HepG2 (cell line): Measurements from ENCODE around the gene PRR12. TPM values are rescaled to one million over a fixed set of nuclear protein-coding genes. Genes with fewer than 3 reads are reported as not detected.

Source experiments
- ATF6 ChIP-seq: sonication (generic); formaldehyde crosslinking; conservative IDR thresholded peaks from 2 replicates; pipeline ENCODE4 v1.4.0; 2020; ENCODE audit warnings: missing genetic modification reagents
- FOXA1 ChIP-seq, 2 experiments: fragments of 450-650 bp in 1 of 2; sonication (generic) in 1 of 2; formaldehyde crosslinking in 1 of 2; IDR thresholded peaks; 2 replicates each; pipeline versions ENCODE4 v1.4.0 to v1.6.1; 2016 to 2020; ENCODE audit warnings: missing genetic modification reagents in 1 of 2
- HDAC1 ChIP-seq: sonication (generic); formaldehyde crosslinking; IDR thresholded peaks from 2 replicates; pipeline ENCODE4 v1.5.1; 2020; ENCODE audit warnings: mild to moderate bottlenecking, missing genetic modification reagents
- MBD4 ChIP-seq: IDR thresholded peaks from 2 replicates; pipeline ENCODE4 v1.6.1; 2012; ENCODE audit warnings: low read length, inconsistent platforms, borderline replicate concordance
- MTF2 ChIP-seq: sonication (generic); formaldehyde crosslinking; IDR thresholded peaks from 2 replicates; pipeline ENCODE4 v1.5.0; 2020; ENCODE audit warnings: missing genetic modification reagents, borderline replicate concordance
- NBN ChIP-seq: fragments of 450-650 bp; conservative IDR thresholded peaks from 2 replicates; pipeline ENCODE4 v1.6.1; 2017
- NKX3-1 ChIP-seq: sonication (generic); formaldehyde crosslinking; IDR thresholded peaks from 2 replicates; pipeline ENCODE4 v1.5.0; 2020; ENCODE audit warnings: missing genetic modification reagents
- POGK ChIP-seq: sonication (generic); formaldehyde crosslinking; conservative IDR thresholded peaks from 2 replicates; pipeline ENCODE4 v1.8.0; 2022; ENCODE audit warnings: mild to moderate bottlenecking, moderate library complexity, missing genetic modification reagents
- RELA ChIP-seq: sonication (generic); formaldehyde crosslinking; IDR thresholded peaks from 2 replicates; pipeline ENCODE4 v1.4.0; 2020; ENCODE audit warnings: missing genetic modification reagents
- SATB2 ChIP-seq: sonication (generic); formaldehyde crosslinking; IDR thresholded peaks from 2 replicates; pipeline ENCODE4 v1.5.0; 2020; ENCODE audit warnings: missing genetic modification reagents
- SOX5 ChIP-seq: IDR thresholded peaks from 2 replicates; pipeline ENCODE4 v1.6.1; 2016; ENCODE audit warnings: borderline replicate concordance
- UBTF ChIP-seq: sonication (generic); formaldehyde crosslinking; IDR thresholded peaks from 2 replicates; pipeline ENCODE4 v1.4.0; 2020; ENCODE audit warnings: mild to moderate bottlenecking, missing genetic modification reagents
- ZNF12 ChIP-seq: sonication (generic); formaldehyde crosslinking; IDR thresholded peaks from 2 replicates; pipeline ENCODE4 v1.5.0; 2020; ENCODE audit warnings: missing genetic modification reagents
- ZNF143 ChIP-seq: sonication (generic); formaldehyde crosslinking; IDR thresholded peaks from 2 replicates; pipeline ENCODE4 v1.4.0; 2020; ENCODE audit warnings: missing genetic modification reagents
- ZNF337 ChIP-seq: sonication (generic); formaldehyde crosslinking; IDR thresholded peaks from 2 replicates; pipeline ENCODE4 v1.5.1; 2020; ENCODE audit warnings: missing genetic modification reagents, low read depth, mild to moderate bottlenecking, borderline replicate concordance
- ZNF496 ChIP-seq: sonication (generic); formaldehyde crosslinking; IDR thresholded peaks from 2 replicates; pipeline ENCODE4 v1.8.1; 2023; ENCODE audit warnings: mild to moderate bottlenecking, moderate library complexity, missing genetic modification reagents; ENCODE audit not compliant: insufficient replicate concordance
- ZNF629 ChIP-seq: sonication (generic); formaldehyde crosslinking; conservative IDR thresholded peaks from 2 replicates; pipeline ENCODE4 v1.5.0; 2020; ENCODE audit warnings: missing genetic modification reagents
- ZNF644 ChIP-seq: IDR thresholded peaks from 2 replicates; pipeline ENCODE4 v1.6.1; 2016; ENCODE audit warnings: low read depth
- polyA plus RNA-seq, 8 experiments: library from polyadenylated mRNA; depleted of rRNA in 3 of 8; stranded (reverse) in 7 of 8; unstranded in 1 of 8; fragments of >200 nt; fragmentation: Illumina TruSeq in 4 of 8; extraction: Trizol in 4 of 8; gene quantifications; 2 replicates each; pipeline versions ENCODE4 v1.2.1 to v1.2.3, GENCODE V29; 2011 to 2016; ENCODE audit warnings: low read depth in 4 of 8, missing spikeins in 1 of 8, mixed read lengths in 1 of 8; ENCODE audit not compliant: insufficient read depth in 1 of 8
- total RNA-seq, 5 experiments: library from RNA; depleted of rRNA; stranded (reverse); fragments of >200 nt; fragmentation: Illumina TruSeq; extraction: Trizol; gene quantifications; 2 replicates each; pipeline ENCODE4 v1.2.3, GENCODE V29; 2016; ENCODE audit warnings: low read depth in 1 of 5
- TF ChIP-seq, protein P1 (sequence below): sonication (generic); formaldehyde crosslinking; IDR thresholded peaks from 2 replicates; pipeline ENCODE4 v1.5.0; 2020; ENCODE audit warnings: missing genetic modification reagents, mild to moderate bottlenecking, borderline replicate concordance
- TF ChIP-seq, protein P2 (sequence below): sonication (generic); formaldehyde crosslinking; IDR thresholded peaks from 2 replicates; pipeline ENCODE4 v1.8.0; 2022; ENCODE audit warnings: missing genetic modification reagents, mild to moderate bottlenecking, inconsistent platforms, borderline replicate concordance
- TF ChIP-seq, protein P3 (sequence below): sonication (generic); formaldehyde crosslinking; IDR thresholded peaks from 2 replicates; pipeline ENCODE4 v1.5.0; 2020; ENCODE audit warnings: mild to moderate bottlenecking, low read depth, missing genetic modification reagents, borderline replicate concordance

Gene PRR12
- total and polyA plus RNA-seq, 2 of the 13 experiments (the other 11 are each of a cell fraction or from before 2014, with no cell fraction given): 0.62 to 1.5 TPM

- TF ChIP-seq ATF6 (CRISPR knock-in tag) (no peak), MTF2 (no peak), RELA (CRISPR knock-in tag) (no peak), ZNF644 (CRISPR knock-in tag) (no peak), NKX3-1 (CRISPR knock-in tag) (no peak), ZNF337 (CRISPR knock-in tag) (0 out of 2 replicates have a peak, but pooled peaks have one; percentile 24), ZNF496 (CRISPR knock-in tag) (no peak), POGK (peak; percentile 72), HDAC1 (peak; percentile 81; the same call in 1 of the 2 replicates), ZNF12 (0 out of 2 replicates have a peak, but pooled peaks have one; percentile 31), FOXA1 (IDR thresholded peaks at IDR 0.05) (no peak), FOXA1 (CRISPR knock-in tag; IDR thresholded peaks at IDR 0.05) (peak; percentile 24; the same call in 1 of the 2 replicates), ZNF143 (CRISPR knock-in tag) (peak; percentile 79), UBTF (CRISPR knock-in tag) (peak; percentile 61), ZNF629 (CRISPR knock-in tag) (no peak), SOX5 (CRISPR knock-in tag) (peak; percentile 56; the same call in 1 of the 2 replicates), MBD4 (no peak), NBN (no peak), SATB2 (CRISPR knock-in tag) (no peak)
- TF ChIP-seq, protein P1, sequence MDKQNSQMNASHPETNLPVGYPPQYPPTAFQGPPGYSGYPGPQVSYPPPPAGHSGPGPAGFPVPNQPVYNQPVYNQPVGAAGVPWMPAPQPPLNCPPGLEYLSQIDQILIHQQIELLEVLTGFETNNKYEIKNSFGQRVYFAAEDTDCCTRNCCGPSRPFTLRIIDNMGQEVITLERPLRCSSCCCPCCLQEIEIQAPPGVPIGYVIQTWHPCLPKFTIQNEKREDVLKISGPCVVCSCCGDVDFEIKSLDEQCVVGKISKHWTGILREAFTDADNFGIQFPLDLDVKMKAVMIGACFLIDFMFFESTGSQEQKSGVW (CRISPR knock-in tag): no peak
- TF ChIP-seq, protein P2, sequence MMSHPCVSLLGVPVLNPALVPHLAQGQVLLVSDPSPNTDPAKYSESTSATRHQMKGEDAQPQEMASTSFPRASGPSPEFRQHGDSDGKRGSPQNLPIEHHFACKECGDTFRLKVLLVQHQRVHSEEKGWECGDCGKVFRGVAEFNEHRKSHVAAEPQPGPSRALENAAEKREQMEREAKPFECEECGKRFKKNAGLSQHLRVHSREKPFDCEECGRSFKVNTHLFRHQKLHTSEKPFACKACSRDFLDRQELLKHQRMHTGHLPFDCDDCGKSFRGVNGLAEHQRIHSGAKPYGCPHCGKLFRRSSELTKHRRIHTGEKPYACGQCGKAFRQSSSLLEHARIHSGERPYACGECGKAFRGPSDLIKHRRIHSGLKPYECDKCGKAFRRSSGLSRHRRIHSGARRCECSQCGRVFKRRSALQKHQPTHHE: no peak
- TF ChIP-seq, protein P3, sequence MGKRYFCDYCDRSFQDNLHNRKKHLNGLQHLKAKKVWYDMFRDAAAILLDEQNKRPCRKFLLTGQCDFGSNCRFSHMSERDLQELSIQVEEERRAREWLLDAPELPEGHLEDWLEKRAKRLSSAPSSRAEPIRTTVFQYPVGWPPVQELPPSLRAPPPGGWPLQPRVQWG (CRISPR knock-in tag): no peak
Measured at GRCh38 chr19:49640113-49640898, 49.3 kb downstream of the PRR12 start, which contains the start of gene RRAS (continued).
